Activated CD8-positive, alpha-beta memory T cell treated with anti-CD3 and anti-CD28 coated beads for 48 hours (primary cell): ENCODE data around the gene ARMC12.
"Not testable (repeated sequence)": the region's sequence is repeated elsewhere in the genome, so short reads cannot be mapped to it uniquely, and the experiment has no call there.

Source experiments
- DNase-seq, 3 experiments: peaks; one replicate each; pipeline ENCODE4 v3.0.0-alpha.2; 2020; ENCODE audit warnings: low read depth in 2 of 3, low spot score in 2 of 3

ARMC12 gene

GRCh38 chr6:35734319-35734718 is 2.5 kb upstream of the ARMC12 start:
- not testable (repeated sequence) for DNase-seq

DNA sequence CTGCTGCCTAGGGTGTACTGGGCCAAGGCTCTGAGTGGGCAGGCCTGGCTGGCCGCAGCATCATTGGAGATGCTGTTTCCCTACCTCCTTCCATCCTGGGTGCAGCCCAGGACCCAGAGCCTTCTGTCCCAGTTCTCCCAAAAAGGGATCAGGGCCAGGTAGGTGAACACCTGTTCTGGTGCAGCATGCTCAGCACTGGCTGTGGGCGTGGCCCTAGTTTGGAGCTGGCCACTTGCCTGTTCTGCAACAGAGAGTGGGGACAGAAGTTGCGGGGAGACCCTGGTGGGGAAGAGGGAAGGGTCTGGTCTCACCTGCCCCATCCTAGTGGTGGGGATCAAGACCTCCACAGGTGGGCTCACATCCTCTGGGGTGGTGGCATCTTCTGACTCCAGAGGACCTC is 1.4 kb upstream of the ARMC12 start:
- no peak for DNase-seq

GRCh38 chr6:35736253-35736894 is 458 bp upstream of the ARMC12 start:
- peak in 2 of 3 experiments; percentile 81 to 89 for DNase-seq

- DNase-seq, result no peak
Measured at GRCh38 chr6:35737413-35738211, 780 bp downstream of the ARMC12 start.

- DNase-seq, result no peak
Measured at GRCh38 chr6:35739645-35740524, 3.1 kb downstream of the ARMC12 start.

GRCh38 chr6:35742842-35743241 is 6.0 kb downstream of the ARMC12 start:
- DNase-seq, result no peak

- DNase-seq, result no peak
Measured at GRCh38 chr6:35745509-35745908, 8.7 kb downstream of the ARMC12 start.

- no peak for DNase-seq
Measured at GRCh38 chr6:35746516-35746915, 9.7 kb downstream of the ARMC12 start.

DNA sequence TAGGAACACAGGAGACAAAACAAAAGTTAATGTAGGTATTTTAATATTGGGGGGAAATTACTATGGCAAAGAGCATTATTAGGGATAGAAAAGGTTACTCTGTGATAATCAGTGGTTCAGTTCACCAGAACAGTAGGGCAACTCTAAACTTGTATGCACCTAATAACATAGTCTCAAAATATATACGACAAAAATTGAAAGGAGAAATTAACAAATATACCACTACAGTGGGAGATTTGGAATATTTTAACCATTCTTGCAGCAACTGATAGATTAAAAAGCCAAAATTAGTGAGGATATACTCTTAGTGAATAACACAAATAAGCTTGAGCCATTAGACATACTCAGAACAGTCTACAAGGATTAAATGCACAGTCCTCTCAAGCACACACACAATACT is 11.0 kb downstream of the ARMC12 start:
- DNase-seq, result no peak

DNA sequence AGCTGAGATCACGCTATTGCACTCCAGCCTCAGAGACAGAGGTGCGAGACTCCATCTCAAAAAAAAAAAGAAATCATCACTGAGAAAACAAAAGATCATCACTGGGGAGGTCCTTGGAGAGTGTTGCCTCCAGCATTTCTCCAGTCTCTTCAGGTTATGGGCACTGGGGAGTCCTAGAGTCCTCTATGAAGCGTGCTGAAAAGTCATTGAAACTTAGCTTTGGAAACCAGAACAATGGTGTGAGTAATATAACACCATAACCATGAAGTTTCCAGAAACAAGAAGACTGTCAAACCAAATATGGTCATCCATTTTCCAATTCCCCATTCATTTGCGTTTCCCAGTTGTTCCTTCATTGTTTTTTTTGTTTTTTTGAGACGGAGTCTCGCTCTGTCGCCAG is 13.7 kb downstream of the ARMC12 start:
- no peak for DNase-seq

DNA sequence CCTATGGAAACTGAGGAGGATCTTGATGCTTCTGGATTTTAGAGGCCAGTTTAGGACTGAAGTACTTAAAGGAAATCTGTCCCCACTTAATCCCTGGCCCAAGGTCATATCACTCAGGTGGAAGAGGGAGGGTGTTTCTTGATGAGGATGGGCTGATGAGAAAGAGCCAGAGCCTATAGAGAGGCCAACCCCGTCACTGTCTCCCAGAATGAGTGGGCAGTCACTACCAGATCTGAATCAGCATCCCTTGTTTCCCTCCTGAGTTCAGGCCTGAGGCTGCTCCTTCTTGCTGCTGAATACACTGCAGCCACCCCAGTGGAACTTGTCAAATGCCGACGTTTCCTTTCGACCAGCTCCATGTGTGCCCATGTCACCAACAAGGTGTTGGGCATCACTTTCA is 14.8 kb downstream of the ARMC12 start:
- no peak for DNase-seq

DNA sequence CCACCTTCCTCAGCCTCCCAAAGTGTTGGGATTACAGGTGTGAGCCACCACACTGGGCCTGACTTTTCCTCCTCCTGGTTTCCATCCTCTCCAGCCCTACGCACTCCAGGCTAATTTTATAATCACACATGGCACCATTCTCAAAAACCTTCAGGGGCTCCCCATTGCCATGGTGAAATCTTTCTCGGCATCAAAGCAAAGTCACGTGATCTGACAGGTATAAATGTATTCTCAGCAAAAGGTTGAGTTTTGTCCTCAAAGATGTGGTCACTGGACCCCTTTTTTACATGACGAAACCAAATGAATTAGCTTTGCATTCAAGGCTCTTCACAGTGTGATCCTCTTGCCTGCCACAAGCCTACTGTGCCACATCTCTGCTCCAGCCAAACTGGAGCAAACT is 15.5 kb downstream of the ARMC12 start:
- no peak for DNase-seq

DNA sequence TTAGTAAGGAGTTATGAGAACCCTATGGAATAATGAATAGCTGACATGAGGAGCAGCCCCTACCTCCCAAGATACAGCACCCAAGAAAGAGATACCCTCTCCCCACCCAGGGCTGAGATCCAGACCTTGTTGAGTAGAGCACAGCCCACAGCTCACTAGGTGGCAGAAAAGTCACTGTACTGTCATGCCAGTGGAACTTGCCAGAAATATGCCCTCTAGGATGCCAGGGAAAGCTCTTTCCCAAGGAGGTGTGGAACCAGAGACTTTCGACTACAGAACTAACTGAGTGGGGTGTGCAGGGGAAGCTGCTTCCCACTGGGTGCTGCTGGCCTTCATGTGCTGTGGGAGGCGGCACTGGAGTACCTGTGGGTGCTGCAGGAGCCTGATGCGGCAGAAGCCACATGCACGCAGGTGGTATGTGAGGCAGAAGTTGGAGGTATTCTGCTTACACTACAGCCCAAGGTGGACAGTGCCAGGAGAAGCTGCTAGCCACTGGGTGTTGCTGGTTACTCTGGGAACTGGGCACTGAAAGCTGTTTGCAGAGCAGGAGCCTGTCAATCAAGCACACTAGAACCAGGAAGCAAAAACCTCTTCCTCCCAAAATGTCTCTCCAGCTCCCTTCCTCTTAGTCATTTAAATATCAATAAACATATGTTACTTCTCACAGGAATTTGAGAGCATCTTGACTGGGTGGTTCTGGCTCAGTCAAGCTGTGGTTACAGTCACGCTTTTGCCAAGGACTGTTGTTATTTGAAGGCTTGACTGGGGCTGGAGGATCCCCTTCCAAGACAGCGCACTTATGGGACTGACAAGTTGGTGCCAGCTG is 17.8 kb downstream of the ARMC12 start:
- DNase-seq, result no peak

DNA sequence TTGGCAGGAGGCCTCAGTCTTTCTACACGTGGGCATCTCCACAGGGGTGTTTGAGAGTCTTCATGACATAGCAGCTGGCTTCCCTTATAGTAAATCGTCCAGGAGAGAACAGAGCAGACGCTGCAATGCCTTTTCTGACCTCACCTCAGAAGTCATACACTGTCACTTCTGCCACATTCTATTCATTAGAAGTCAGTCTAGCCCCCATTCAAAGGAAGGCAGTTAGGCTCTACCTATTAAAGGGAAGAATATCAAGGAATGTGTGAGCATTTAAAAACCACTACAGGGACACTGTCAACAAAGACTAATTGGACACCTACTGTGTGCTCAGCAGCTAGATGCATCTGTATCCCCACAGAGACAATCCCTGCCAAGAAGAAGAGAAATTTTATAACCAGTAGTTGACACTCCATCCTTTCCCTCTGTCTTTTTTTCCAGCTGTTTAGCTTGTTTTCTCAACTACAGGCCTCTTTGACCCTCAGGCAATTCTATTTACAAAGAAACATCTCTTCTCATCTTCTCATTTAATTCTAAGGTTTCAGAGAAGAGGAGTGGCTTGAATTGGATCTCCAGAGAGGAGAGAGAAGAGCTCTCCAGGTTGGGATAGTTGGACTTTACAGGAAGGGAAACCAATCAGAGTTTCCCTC is 18.6 kb downstream of the ARMC12 start:
- DNase-seq, result no peak

- no peak for DNase-seq
Measured at GRCh38 chr6:35757456-35758123, 20.8 kb downstream of the ARMC12 start.

DNA sequence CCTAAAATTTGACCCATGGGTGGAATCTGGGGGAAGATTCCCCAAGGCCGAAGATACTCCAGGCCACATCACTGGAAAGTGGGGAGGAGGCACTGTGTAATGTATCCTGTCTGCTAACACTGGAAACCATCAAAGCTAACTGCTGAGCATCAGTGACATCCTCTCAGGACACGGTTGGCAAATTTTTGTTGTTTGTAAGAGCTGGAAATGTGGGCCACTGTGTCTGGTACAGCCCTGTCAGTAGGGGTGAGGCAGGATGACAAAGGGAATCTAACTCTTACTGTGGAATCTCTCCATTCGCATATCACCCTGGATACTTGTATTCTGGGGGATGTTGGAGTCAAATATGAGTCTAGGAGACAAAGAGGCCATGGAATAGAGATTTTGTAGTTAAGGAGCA is 22.6 kb downstream of the ARMC12 start:
- no peak for DNase-seq

DNA sequence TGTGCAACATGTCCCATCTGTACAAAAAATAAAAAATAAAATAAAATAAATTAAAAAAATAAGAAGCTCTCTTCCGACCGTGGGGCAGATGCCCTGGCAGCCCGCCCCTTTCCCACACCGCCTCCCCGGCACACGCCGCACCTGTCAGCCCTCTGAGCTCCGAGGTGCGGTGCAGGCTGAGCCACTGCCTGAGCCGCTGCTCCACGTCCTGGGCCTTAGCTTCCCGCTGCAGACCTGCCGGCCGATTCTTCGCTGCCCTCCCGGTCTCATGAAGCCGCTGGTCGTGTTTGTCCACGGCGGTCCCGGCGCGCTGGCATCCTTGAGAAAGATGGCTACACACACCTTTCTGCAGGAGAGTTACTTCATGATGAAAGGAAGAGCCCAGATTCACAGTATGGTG is 28.9 kb downstream of the ARMC12 start:
- DNase-seq, result no peak

DNA sequence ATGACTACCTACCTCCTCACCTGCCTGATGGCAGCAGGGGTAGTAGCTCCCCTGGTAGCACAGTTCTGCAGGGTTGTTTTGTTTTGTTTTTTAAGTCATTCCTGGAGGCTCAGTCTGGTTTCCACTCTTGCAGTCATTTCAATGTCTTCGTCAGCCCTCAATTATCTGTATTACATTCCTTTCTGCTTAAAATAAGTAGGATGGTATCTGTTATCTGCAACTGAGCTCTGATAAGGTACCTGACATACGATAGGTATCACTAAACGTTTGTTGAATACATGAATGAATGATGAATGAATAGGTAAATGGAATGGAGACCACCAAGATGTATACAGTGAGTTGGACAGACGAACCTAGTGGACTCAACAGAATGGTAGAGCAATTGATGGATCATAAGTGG is 32.4 kb downstream of the ARMC12 start:
- no peak for DNase-seq

DNA sequence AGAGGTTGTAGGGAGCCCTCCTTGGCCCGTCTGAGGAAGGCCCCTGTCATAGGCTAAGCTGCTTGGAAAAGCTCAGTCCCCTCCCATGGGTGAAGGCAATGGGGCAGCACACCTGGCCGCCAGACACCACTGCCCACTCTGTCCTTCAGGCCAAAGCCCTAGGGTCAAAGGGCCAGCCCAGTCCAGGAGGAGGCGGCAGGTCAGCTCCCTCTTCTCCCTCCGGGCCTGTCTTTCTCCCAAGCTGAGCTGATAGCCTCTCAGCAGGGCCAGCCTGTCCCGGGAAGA is 34.5 kb downstream of the ARMC12 start:
- DNase-seq, result no peak

DNA sequence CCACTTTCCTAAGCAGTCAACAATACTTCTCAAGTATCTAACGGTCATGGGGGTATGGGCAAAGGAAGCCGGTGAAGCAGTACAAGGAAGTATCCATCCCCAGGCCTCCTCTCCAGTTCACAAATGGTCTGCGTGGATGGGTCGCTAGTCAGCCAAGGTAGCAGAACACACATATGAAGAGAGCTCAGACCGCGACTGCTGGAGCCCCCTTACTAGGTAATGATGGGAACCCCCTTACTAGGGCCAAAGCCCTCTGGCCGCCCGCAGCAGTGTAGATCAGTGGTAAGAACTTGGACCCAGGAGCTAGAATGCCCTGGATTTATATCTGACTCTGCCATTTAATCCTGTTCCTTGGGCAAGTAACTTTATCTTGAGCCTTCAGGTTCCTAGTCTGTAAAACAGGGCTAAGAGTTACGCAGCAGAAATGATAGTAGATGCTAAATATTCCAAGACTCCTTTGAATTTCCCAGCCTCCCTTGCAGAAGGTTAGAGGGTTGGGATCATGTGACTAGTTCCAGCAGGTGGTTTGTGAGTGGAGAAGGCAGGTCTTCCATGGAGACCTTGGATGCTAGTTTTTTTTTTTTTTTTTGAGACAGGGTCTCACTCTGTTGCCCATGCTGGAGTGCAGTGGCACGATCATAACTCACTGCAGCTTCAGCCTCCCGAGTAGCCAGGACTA is 37.4 kb downstream of the ARMC12 start:
- DNase-seq, result no peak
